HepG2 (cell line): ENCODE measurements around the gene HCFC1R1. TPM values are rescaled to one million over a fixed set of nuclear protein-coding genes. Genes with fewer than 3 reads are reported as not detected.

Source experiments
- AHDC1 ChIP-seq: sonication (generic); formaldehyde crosslinking; IDR thresholded peaks from 2 replicates; pipeline ENCODE4 v1.5.1; 2020; ENCODE audit warnings: mild to moderate bottlenecking, missing genetic modification reagents, borderline replicate concordance
- ARID4A ChIP-seq: sonication (generic); formaldehyde crosslinking; IDR thresholded peaks from 2 replicates; pipeline ENCODE4 v1.5.0; 2020; ENCODE audit warnings: mild to moderate bottlenecking, missing genetic modification reagents, borderline replicate concordance
- MAFF ChIP-seq: IDR thresholded peaks from 2 replicates; pipeline ENCODE4 v1.6.1; 2011; ENCODE audit warnings: low read depth, low read length, improper control_type of control experiment
- ZBTB49 ChIP-seq: sonication (generic); formaldehyde crosslinking; IDR thresholded peaks from 2 replicates; pipeline ENCODE4 v1.4.0; 2020; ENCODE audit warnings: missing genetic modification reagents, borderline replicate concordance
- ZNF629 ChIP-seq: sonication (generic); formaldehyde crosslinking; conservative IDR thresholded peaks from 2 replicates; pipeline ENCODE4 v1.5.0; 2020; ENCODE audit warnings: missing genetic modification reagents
- ZNF770 ChIP-seq: sonication (generic); formaldehyde crosslinking; IDR thresholded peaks from 2 replicates; pipeline ENCODE4 v1.5.0; 2020; ENCODE audit warnings: mild to moderate bottlenecking, missing genetic modification reagents
- polyA plus RNA-seq, 8 experiments: library from polyadenylated mRNA; depleted of rRNA in 3 of 8; stranded (reverse) in 7 of 8; unstranded in 1 of 8; fragments of >200 nt; fragmentation: Illumina TruSeq in 4 of 8; extraction: Trizol in 4 of 8; gene quantifications; 2 replicates each; pipeline versions ENCODE4 v1.2.1 to v1.2.3, GENCODE V29; 2011 to 2016; ENCODE audit warnings: low read depth in 4 of 8, missing spikeins in 1 of 8, mixed read lengths in 1 of 8; ENCODE audit not compliant: insufficient read depth in 1 of 8
- total RNA-seq, 5 experiments: library from RNA; depleted of rRNA; stranded (reverse); fragments of >200 nt; fragmentation: Illumina TruSeq; extraction: Trizol; gene quantifications; 2 replicates each; pipeline ENCODE4 v1.2.3, GENCODE V29; 2016; ENCODE audit warnings: low read depth in 1 of 5
- TF ChIP-seq, protein P1 (sequence below): sonication (generic); formaldehyde crosslinking; IDR thresholded peaks from 2 replicates; pipeline ENCODE4 v1.8.0; 2023; ENCODE audit warnings: mild to moderate bottlenecking, missing genetic modification reagents
- TF ChIP-seq, protein P2 (sequence below): sonication (generic); formaldehyde crosslinking; IDR thresholded peaks from 2 replicates; pipeline ENCODE4 v1.5.1; 2020; ENCODE audit warnings: mild to moderate bottlenecking, moderate library complexity, missing genetic modification reagents

The HCFC1R1 gene
- total and polyA plus RNA-seq, 2 of the 13 experiments (the other 11 are each of a cell fraction or from before 2014, with no cell fraction given): 13.8 to 16.1 TPM

GRCh38 chr16:2983706-2984136 lies 40.0 kb downstream of the HCFC1R1 start (continued):
- peak; percentile 36; the same call in 1 of the 2 replicates for TF ChIP-seq ZBTB49
- peak; percentile 25; the same call in 1 of the 2 replicates for TF ChIP-seq ARID4A (CRISPR knock-in tag)
- TF ChIP-seq, protein P1, sequence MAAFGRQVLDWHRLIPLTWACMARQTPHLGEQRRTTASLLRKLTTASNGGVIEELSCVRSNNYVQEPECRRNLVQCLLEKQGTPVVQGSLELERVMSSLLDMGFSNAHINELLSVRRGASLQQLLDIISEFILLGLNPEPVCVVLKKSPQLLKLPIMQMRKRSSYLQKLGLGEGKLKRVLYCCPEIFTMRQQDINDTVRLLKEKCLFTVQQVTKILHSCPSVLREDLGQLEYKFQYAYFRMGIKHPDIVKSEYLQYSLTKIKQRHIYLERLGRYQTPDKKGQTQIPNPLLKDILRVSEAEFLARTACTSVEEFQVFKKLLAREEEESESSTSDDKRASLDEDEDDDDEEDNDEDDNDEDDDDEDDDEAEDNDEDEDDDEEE (CRISPR knock-in tag): peak; percentile 79; the same call in 1 of the 2 replicates
- no peak for TF ChIP-seq AHDC1 (CRISPR knock-in tag)
- TF ChIP-seq ZNF629: 0 out of 2 replicates have a peak, but pooled peaks have one; percentile 13
- no peak for TF ChIP-seq MAFF
- TF ChIP-seq, protein P2, sequence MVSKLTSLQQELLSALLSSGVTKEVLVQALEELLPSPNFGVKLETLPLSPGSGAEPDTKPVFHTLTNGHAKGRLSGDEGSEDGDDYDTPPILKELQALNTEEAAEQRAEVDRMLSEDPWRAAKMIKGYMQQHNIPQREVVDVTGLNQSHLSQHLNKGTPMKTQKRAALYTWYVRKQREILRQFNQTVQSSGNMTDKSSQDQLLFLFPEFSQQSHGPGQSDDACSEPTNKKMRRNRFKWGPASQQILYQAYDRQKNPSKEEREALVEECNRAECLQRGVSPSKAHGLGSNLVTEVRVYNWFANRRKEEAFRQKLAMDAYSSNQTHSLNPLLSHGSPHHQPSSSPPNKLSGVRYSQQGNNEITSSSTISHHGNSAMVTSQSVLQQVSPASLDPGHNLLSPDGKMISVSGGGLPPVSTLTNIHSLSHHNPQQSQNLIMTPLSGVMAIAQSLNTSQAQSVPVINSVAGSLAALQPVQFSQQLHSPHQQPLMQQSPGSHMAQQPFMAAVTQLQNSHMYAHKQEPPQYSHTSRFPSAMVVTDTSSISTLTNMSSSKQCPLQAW (CRISPR knock-in tag): 0 out of 2 replicates have a peak, but pooled peaks have one; percentile 16
- peak; percentile 64 for TF ChIP-seq ZNF770 (CRISPR knock-in tag)
